ENCODE measurements around the gene ENO1. TPM values are rescaled to one million over a fixed set of nuclear protein-coding genes. Genes with fewer than 3 reads are reported as not detected.
A peak's percentile ranks its signal among the peaks of the same experiment; 100 is the strongest.
"Not testable (repeated sequence)": the region's sequence is repeated elsewhere in the genome, so short reads cannot be mapped to it uniquely, and the experiment has no call there.

ENO1 gene
- total and polyA plus RNA-seq, 10 donors = 249 to 751 (median 390) TPM

DNA sequence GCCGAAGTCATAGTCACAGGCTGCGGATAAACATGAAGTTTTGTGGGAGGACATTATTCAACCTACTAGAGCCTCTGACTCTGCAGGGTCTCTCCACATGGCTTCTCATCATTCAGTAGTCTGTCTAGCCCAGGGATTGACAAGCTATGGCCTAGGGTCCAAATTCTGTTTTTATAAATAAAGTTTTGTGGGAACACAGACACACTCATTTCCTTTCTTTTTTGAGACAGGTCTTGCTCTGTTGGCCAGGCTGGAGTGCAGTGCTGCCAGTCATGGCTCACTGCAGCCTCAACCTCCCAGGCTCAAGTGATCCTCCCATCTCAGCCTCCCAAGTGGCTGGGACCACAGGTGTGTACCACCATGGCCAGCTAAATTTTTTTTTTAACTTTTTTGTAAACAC is 8.1 kb upstream of the ENO1 start:
- intact Hi-C loops (cut with DNase I; ENCODE audit: low total_unique reads) = no loop called here
- DNase-seq = no peak
- Histone ChIP-seq H3K27me3 (replicated peaks in 1 of 7) (no peaks in the 10 kb centered on the region), H3K9me3 (no peaks in the 10 kb centered on the region), H3K4me3 (no peak overlapping the region), H3K36me3 (no peaks in the 10 kb centered on the region), H3K27ac (no peak overlapping the region), H3K4me1 (peaks cover 0 to 23% (median 7%) of the 10 kb centered on the region in 6 donors)
- WGBS, 5 donors = 94 to 100% (median 96%) methylated on average over 2 of the region's 2 CpGs
- TF ChIP-seq POLR2AphosphoS5 (IDR thresholded peaks at IDR 0.05) = no peak
- TF ChIP-seq, protein P1, sequence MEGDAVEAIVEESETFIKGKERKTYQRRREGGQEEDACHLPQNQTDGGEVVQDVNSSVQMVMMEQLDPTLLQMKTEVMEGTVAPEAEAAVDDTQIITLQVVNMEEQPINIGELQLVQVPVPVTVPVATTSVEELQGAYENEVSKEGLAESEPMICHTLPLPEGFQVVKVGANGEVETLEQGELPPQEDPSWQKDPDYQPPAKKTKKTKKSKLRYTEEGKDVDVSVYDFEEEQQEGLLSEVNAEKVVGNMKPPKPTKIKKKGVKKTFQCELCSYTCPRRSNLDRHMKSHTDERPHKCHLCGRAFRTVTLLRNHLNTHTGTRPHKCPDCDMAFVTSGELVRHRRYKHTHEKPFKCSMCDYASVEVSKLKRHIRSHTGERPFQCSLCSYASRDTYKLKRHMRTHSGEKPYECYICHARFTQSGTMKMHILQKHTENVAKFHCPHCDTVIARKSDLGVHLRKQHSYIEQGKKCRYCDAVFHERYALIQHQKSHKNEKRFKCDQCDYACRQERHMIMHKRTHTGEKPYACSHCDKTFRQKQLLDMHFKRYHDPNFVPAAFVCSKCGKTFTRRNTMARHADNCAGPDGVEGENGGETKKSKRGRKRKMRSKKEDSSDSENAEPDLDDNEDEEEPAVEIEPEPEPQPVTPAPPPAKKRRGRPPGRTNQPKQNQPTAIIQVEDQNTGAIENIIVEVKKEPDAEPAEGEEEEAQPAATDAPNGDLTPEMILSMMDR (IDR thresholded peaks at IDR 0.05 in 8 of 11, conservative IDR thresholded peaks at IDR 0.05 in 3 of 11) = no peak
- no peak for TF ChIP-seq POLR2A (IDR thresholded peaks at IDR 0.05)

DNA sequence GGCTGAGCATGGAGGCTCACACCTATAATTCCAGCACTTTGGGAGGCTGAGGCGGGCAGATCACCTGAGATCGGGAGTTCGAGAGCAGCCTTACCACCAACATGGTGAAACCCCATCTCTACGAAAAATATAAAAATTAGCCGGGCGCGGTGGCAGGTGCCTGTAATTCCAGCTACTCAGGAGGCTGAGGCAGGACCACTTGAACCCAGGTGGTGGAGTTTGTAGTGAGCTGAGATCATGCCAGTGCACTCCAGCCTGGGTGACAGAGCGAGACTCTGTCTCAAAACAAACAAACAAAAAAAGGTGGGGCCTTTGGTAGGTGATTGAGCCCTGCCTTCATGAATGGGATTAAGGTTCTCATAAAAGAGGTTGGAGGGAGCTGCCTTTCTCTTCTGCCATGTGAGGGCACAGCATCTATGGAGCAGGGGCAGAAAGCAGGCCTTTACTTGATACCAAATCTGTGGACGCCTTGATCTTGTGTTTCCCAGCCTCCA is 7.6 kb upstream of the ENO1 start:
- DNase-seq; H3K9me3 ChIP-seq; H3K4me3 ChIP-seq; intact Hi-C loops (cut with DNase I; ENCODE audit: low total_unique reads); H3K27me3 ChIP-seq (replicated peaks in 1 of 7); H3K36me3 ChIP-seq; H3K27ac ChIP-seq: not testable (repeated sequence)
- H3K4me1 ChIP-seq = peaks cover 0 to 20% (median 6%) of the 10 kb centered on the region in 6 donors
- 90 to 97% (median 94%) methylated on average over 9 of the region's 9 CpGs for WGBS, 5 donors

DNA sequence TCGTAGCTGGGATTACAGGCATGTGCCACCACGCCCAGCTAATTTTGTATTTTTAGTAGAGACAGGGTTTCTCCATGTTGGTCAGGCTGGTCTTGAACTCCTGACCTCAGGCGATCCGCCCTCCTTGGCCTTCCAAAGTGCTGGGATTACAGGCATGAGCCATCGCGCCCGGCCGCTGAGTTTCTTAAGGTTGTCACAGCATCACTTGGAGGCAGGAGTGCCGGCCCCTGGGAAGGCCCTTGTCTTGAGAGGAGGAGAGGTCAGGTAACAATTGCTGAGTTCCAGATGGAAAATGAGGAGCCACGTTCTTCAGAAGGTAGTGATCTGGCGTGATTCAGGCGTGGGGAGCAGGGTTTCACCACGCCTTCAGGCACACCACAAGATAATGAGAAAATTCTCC is 5.6 kb upstream of the ENO1 start:
- H3K36me3 ChIP-seq; intact Hi-C loops (cut with DNase I; ENCODE audit: low total_unique reads); H3K27me3 ChIP-seq (replicated peaks in 1 of 7); H3K4me3 ChIP-seq; H3K27ac ChIP-seq; H3K9me3 ChIP-seq; DNase-seq: not testable (repeated sequence)
- WGBS, 5 donors = 88 to 93% (median 92%) methylated on average over 13 of the region's 13 CpGs
- H3K4me1 ChIP-seq = peaks cover 6 to 21% (median 13%) of the 10 kb centered on the region in 6 donors

DNA sequence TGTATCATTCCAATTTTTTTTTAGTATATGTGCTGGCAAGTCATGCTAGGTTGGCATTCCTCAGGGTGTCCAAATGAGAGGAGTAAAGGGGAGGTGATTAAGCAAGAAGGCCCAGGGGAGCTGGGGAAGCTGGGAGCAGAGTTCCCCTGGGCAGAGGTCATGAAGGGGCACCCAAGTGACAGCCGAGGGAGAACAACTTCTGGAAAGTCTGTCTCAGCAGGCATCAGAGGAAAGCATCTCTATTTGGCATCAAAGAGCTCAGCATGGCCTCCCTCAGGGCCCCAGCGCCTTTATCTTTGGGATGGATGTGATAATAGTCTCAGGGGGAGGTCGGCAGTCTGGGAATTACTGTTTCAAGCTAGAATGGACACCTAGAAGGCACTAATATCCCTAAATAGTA is 5.0 kb upstream of the ENO1 start:
- Histone ChIP-seq H3K36me3 (no peaks in the 10 kb centered on the region), H3K4me1 (peaks cover 6 to 20% (median 14%) of the 10 kb centered on the region in 6 donors), H3K27ac (no peak overlapping the region), H3K4me3 (no peak overlapping the region), H3K9me3 (no peaks in the 10 kb centered on the region), H3K27me3 (replicated peaks in 1 of 7) (no peaks in the 10 kb centered on the region)
- TF ChIP-seq POLR2AphosphoS5 (IDR thresholded peaks at IDR 0.05) (no peak), POLR2A (IDR thresholded peaks at IDR 0.05) (no peak)
- TF ChIP-seq, protein P1 (IDR thresholded peaks at IDR 0.05 in 8 of 11, conservative IDR thresholded peaks at IDR 0.05 in 3 of 11) = no peak
- intact Hi-C loops (cut with DNase I; ENCODE audit: low total_unique reads) = no loop called here
- 51 to 80% (median 58%) methylated on average over 3 of the region's 3 CpGs for WGBS, 5 donors
- no peak for DNase-seq

DNA sequence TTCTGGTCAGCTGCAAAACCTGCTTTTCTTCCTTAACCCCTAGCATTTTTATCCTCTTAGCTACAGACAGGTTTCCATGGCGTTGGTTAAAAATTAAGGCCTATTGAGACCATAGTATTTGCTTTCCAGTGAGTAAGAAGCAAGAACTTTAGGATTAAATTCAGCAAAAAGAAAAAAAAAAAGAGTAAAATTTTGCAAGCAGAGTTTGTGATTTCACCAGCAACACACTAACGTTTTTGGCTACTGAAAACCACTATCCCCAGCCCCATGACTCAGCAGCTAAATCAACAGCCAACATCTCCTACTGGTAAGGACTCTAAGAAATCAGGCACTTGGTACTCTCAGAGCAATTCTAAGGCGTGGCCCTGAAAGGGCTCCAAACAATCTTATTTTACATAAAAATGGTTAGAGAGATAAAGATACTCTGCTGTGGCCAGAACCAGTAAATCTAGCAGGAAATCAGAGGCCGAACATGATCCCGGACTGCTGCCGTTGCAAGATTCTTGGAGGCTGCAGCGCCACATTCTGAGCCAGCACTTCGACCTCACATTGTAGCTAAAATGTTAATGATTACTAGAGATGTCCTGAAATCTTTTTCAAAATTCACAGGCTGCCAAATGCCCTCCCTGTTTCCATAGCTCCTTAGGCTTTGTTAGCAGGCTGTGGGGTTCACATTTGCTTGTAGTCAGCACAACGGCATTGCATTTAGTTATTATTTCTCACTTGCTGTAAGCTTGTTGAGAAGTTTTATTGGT is 1.6 kb upstream of the ENO1 start:
- TF ChIP-seq, protein P1 (IDR thresholded peaks at IDR 0.05 in 8 of 11, conservative IDR thresholded peaks at IDR 0.05 in 3 of 11) = no peak
- no peak for TF ChIP-seq POLR2A (IDR thresholded peaks at IDR 0.05)
- no peak for TF ChIP-seq POLR2AphosphoS5 (IDR thresholded peaks at IDR 0.05)
- Histone ChIP-seq H3K27ac (peak overlapping the region; percentile 98 to 100 (median 99)), H3K36me3 (peaks cover 0 to 10% (median 4%) of the 10 kb centered on the region in 6 donors), H3K27me3 (replicated peaks in 1 of 7) (no peaks in the 10 kb centered on the region), H3K4me3 (peak overlapping the region in 1 of 8 donors; percentile 80), H3K4me1 (peaks cover 23 to 43% (median 37%) of the 10 kb centered on the region in 6 donors), H3K9me3 (no peaks in the 10 kb centered on the region)
- no peak for DNase-seq
- whole genome bisulfite sequencing, 5 donors = 36 to 59% (median 43%) methylated on average over 9 of the region's 9 CpGs
- intact Hi-C loops (cut with DNase I; ENCODE audit: low total_unique reads) = no loop called here
